Right cardiac atrium (tissue), 5 donors: Measurements from ENCODE around the gene UBE4A. TPM values are rescaled to one million over a fixed set of nuclear protein-coding genes. Genes with fewer than 3 reads are reported as not detected.

Source experiments
- ATAC-seq, 2 donors: fragments of 200-7000 bp; cut with Tn5 transposase; one replicate each; pipeline versions ENCODE4 v1.8.0 to v1.9.1; 2020; ENCODE audit warnings: moderate library complexity in 2 of 2, mild to moderate bottlenecking in 1 of 2
- DNase-seq, 3 donors: peaks; one replicate each; pipeline ENCODE4 v3.0.0-alpha.2; 2020
- H3K27ac ChIP-seq: one replicate; pipeline ENCODE4 v1.5.1; 2013; ENCODE audit warnings: mild to moderate bottlenecking, low read length, control low read depth, moderate library complexity
- H3K27me3 ChIP-seq: one replicate; pipeline ENCODE4 v1.6.1; 2013; ENCODE audit not compliant: control insufficient read depth, insufficient read depth
- H3K4me1 ChIP-seq: one replicate; pipeline ENCODE4 v1.6.1; 2013; ENCODE audit warnings: low read length; ENCODE audit not compliant: control insufficient read depth, insufficient read depth
- H3K4me3 ChIP-seq: one replicate; pipeline ENCODE4 v1.5.1; 2013; ENCODE audit warnings: low read length, control low read depth
- H3K9me3 ChIP-seq: one replicate; pipeline ENCODE4 v1.6.1; 2013; ENCODE audit warnings: low read length; ENCODE audit not compliant: control insufficient read depth
- WGBS: extraction: QIAGEN DNeasy Blood & Tissue Kit; methylation state at CpG from one replicate; pipeline ENCODE4 v1.1.7; 2013; 5-methylcytosine and 5-hydroxymethylcytosine counted together
- intact Hi-C, 4 donors: fragments of 100-400 bp; cut with DNase I; formaldehyde crosslinking; loops; one replicate each; pipeline versions ENCODE4 v1.11.0 to v1.14.0; 2022 to 2023
- polyA plus RNA-seq: library from polyadenylated mRNA; stranded (reverse); fragments of 200-250 nt; gene quantifications from one replicate; pipeline ENCODE4 v1.2.3, GENCODE V29; 2013
- total RNA-seq, 4 donors: library from RNA; stranded (reverse); fragmentation: NEBNext Ultra II Directional; extraction: Animal tissue kit (Norgen Biotek cat#: 25700); gene quantifications; one replicate each; pipeline ENCODE4 v1.2.1, GENCODE V29; 2021
- donor health status: healthy with polysubstance abuse.
- donor health status: DM: no; HTN: yes; CAD: no.
- donor health status: DM: no; HTN: no; CAD: no.
- donor health status: DM: no; HTN: yes; CAD: no; lungs with severe emphysema.
- donor health status: DM: yes; HTN: yes; CAD: no.

The UBE4A gene
- total and polyA plus RNA-seq, 5 donors, result 15.9 to 45.8 (median 42.5) TPM

- Histone ChIP-seq H3K27me3 (no peaks in the 10 kb centered on the region), H3K9me3 (no peaks in the 10 kb centered on the region), H3K4me1 (peaks cover 5% of the 10 kb centered on the region), H3K27ac (no peak overlapping the region), H3K4me3 (no peak overlapping the region)
- DNase-seq (no peak), ATAC-seq (no peak)
- intact Hi-C loops, result loop anchor here in 1 of 4 donors (5.0 kb wide), 1 partner anchor 37 kb away; the partner anchor contains the start of gene ATP5MG
Observed at GRCh38 chr11:118439646-118440045, 80.2 kb downstream of the UBE4A start.

GRCh38 chr11:118441770-118442275, 82.4 kb downstream of the UBE4A start:
- peaks cover 5% of the 10 kb centered on the region for H3K4me1 ChIP-seq
- H3K27me3 ChIP-seq, result no peaks in the 10 kb centered on the region
- H3K4me3 ChIP-seq, result no peak overlapping the region
- H3K27ac ChIP-seq, result no peak overlapping the region
- 38% methylated on average over 3 of the region's 3 CpGs for WGBS
- no peaks in the 10 kb centered on the region for H3K9me3 ChIP-seq
- DNase-seq (no peak), ATAC-seq (no peak)
- intact Hi-C loops, result no loop called here

DNA sequence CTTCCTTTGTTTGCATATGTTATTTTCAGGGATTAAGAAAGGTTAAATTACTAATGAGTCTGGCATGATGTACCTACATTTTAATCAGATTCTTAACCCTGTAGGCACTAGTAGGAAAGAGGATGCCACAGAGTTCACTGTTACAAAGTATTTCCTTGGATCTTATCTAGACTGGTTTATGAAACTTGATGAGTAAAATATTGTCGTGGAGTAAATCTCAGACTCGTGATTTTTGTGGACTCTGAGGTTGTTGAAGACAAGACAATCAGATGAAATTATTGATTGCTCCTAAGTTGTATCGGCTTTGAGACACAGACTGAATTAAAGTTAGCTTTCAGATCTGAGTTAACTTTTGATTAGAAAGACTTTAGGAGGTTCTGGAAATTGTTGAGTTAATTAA, 82.9 kb downstream of the UBE4A start:
- H3K4me1 ChIP-seq, result peaks cover 5% of the 10 kb centered on the region
- no peak for ATAC-seq
- H3K27ac ChIP-seq, result no peak overlapping the region
- H3K9me3 ChIP-seq, result no peaks in the 10 kb centered on the region
- intact Hi-C loops, result no loop called here
- 63% methylated on average over 3 of the region's 3 CpGs for WGBS
- H3K27me3 ChIP-seq, result no peaks in the 10 kb centered on the region
- H3K4me3 ChIP-seq, result no peak overlapping the region
- no peak for DNase-seq

- Histone ChIP-seq H3K4me3 (no peak overlapping the region), H3K4me1 (peaks cover 5% of the 10 kb centered on the region), H3K27ac (no peak overlapping the region), H3K9me3 (no peaks in the 10 kb centered on the region), H3K27me3 (no peaks in the 10 kb centered on the region)
- no peak for DNase-seq
- intact Hi-C loops, result no loop called here
- 91% methylated on average over 4 of the region's 4 CpGs for WGBS
- ATAC-seq, result no peak
Observed at GRCh38 chr11:118442908-118443589, 83.6 kb downstream of the UBE4A start.

DNA sequence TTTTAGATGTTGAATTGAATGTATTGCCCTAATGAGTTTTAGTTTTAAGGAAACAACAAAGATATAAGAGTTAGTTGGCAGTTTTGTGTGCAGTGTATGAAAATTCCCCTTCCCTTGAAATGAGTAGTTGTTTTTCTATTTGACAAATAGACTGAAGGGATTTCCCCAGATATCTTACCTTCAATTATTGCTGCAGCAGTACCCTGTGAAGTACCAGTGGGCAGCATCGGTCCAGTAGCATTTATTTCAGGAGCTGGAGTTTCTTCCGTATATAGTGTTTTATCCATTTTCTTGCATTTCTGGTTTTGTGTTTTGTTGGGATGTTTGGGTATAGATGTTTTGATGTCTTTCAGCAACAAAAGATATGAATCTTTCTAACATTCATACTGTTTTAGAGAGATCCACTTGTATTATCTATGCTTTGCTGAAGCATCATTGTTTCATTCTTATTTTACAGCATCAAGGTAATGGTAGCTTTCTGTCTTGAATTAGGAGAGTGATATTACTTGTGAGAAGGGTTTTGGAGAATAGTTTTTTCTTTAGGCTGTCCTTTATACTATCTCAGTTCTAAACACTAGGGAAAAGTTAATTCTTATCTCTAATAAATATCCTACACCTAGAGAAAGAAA, 84.3 kb downstream of the UBE4A start:
- DNase-seq (no peak), ATAC-seq (no peak)
- Histone ChIP-seq H3K4me1 (peaks cover 5% of the 10 kb centered on the region), H3K9me3 (no peaks in the 10 kb centered on the region), H3K27me3 (no peaks in the 10 kb centered on the region), H3K4me3 (no peak overlapping the region), H3K27ac (no peak overlapping the region)
- WGBS, result 86% methylated on average over 2 of the region's 2 CpGs
- intact Hi-C loops, result no loop called here

DNA sequence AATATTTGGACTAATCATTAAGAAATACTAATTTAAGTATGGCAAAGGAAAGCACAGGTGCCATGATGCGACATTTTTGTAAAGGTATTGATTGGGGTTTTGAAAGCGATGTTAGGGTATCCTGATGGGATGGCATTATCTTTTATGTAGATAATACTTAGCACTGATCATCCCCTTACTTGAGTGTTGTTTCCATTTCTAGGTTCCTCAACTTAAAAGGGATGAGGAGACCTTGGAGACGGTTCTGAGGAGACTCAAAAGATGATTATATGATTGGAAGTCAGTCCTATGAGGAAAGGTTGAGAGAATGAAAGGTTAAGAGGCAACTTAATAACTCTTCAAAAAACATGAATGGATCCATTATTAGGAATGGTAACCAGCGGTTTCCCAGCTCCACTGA, 88.0 kb downstream of the UBE4A start:
- Histone ChIP-seq H3K4me1 (peaks cover 2% of the 10 kb centered on the region), H3K9me3 (no peaks in the 10 kb centered on the region), H3K27ac (no peak overlapping the region), H3K27me3 (no peaks in the 10 kb centered on the region), H3K4me3 (no peak overlapping the region)
- intact Hi-C loops, result no loop called here
- ATAC-seq (no peak), DNase-seq (no peak)
- WGBS, result 93% methylated on average over 4 of the region's 4 CpGs

DNA sequence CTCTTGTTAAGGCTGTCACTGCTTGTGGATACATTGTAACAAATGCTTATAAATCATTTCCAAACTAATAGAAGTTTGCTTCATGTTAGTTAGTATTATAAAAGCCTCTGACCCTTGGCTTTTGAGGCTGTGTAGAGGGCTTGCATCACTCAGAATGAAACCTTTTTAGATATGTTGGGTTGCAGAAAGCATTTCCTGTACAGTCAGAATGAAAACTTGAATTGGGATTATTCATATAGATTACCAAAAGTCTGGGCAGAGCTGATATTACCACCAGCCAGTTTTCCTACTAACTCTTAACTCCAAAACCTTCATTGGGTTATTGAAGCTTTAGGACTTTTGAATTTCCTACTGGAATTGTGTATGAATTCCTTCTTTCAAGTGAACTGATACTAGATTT, 88.9 kb downstream of the UBE4A start:
- Histone ChIP-seq H3K4me1 (peaks cover 2% of the 10 kb centered on the region), H3K4me3 (no peak overlapping the region), H3K27ac (no peak overlapping the region), H3K27me3 (no peaks in the 10 kb centered on the region), H3K9me3 (no peaks in the 10 kb centered on the region)
- DNase-seq (no peak), ATAC-seq (no peak)
- intact Hi-C loops, result no loop called here

Other genes with a start within 250 kb of the UBE4A start
- gene SCN4B, start 206.8 kb upstream of the UBE4A start, total RNA-seq, result 1 to 10 TPM; 2.6 to 7.3 (median 6.0) TPM
- 9.0 TPM for gene SCN4B, start 206.8 kb upstream of the UBE4A start, polyA plus RNA-seq
- gene SCN2B, start 183.0 kb upstream of the UBE4A start, total RNA-seq, result 10 to 100 TPM in 1 of 4 donors, 1 to 10 TPM in 3; 2.1 to 11.7 (median 5.5) TPM
- 4.1 TPM for gene SCN2B, start 183.0 kb upstream of the UBE4A start, polyA plus RNA-seq
- gene JAML, start 134.6 kb upstream of the UBE4A start, total RNA-seq, result 1 to 10 TPM; 2.3 to 8.0 (median 4.0) TPM
- 2.0 TPM for gene JAML, start 134.6 kb upstream of the UBE4A start, polyA plus RNA-seq
- gene MPZL3, start 107.2 kb upstream of the UBE4A start, total RNA-seq, result 1 to 10 TPM; 1.3 to 1.7 (median 1.5) TPM
- 0.77 TPM for gene MPZL3, start 107.2 kb upstream of the UBE4A start, polyA plus RNA-seq
- gene MPZL2, start 95.3 kb upstream of the UBE4A start, total RNA-seq, result 10 to 100 TPM in 1 of 4 donors, 1 to 10 TPM in 3; 8.1 to 18.7 (median 9.0) TPM
- 6.4 TPM for gene MPZL2, start 95.3 kb upstream of the UBE4A start, polyA plus RNA-seq
- gene CD3E, start 54.9 kb upstream of the UBE4A start, total RNA-seq, result 1 to 10 TPM in 2 of 4 donors, under 1 TPM in 2; 0.59 to 2.2 (median 1.0) TPM
- 0.50 TPM for gene CD3E, start 54.9 kb upstream of the UBE4A start, polyA plus RNA-seq
- 1 to 10 TPM in 2 of 4 donors, under 1 TPM in 2; 0.29 to 1.9 (median 0.86) TPM for gene CD3D, start 16.9 kb upstream of the UBE4A start, total RNA-seq
- gene CD3D, start 16.9 kb upstream of the UBE4A start, polyA plus RNA-seq, result 0.27 TPM
- gene CD3G, start 15.3 kb upstream of the UBE4A start, total RNA-seq, result 1 to 10 TPM in 1 of 4 donors, under 1 TPM in 3; 0.17 to 1.2 (median 0.49) TPM
- 0.02 TPM for gene CD3G, start 15.3 kb upstream of the UBE4A start, polyA plus RNA-seq
- gene ATP5MG, start 42.0 kb downstream of the UBE4A start, total RNA-seq, result 100 to 1,000 TPM; 500 to 709 (median 601) TPM
- gene ATP5MG, start 42.0 kb downstream of the UBE4A start, polyA plus RNA-seq, result 666 TPM
- gene KMT2A, start 76.9 kb downstream of the UBE4A start, total RNA-seq, result 10 to 100 TPM; 26.9 to 32.7 (median 27.7) TPM
- gene KMT2A, start 76.9 kb downstream of the UBE4A start, polyA plus RNA-seq, result 9.1 TPM
- under 1 TPM in 3 of 4 donors, not detected in 1; 0.31 to 0.63 (median 0.56) TPM for gene TTC36, start 167.9 kb downstream of the UBE4A start, total RNA-seq
- gene TTC36, start 167.9 kb downstream of the UBE4A start, polyA plus RNA-seq, result 0.61 TPM
- gene TMEM25, start 171.6 kb downstream of the UBE4A start, total RNA-seq, result 10 to 100 TPM; 11.6 to 16.1 (median 14.7) TPM
- gene TMEM25, start 171.6 kb downstream of the UBE4A start, polyA plus RNA-seq, result 8.7 TPM
- gene IFT46, start 206.3 kb downstream of the UBE4A start, total RNA-seq, result 10 to 100 TPM; 15.2 to 27.4 (median 20.1) TPM
- 21.6 TPM for gene IFT46, start 206.3 kb downstream of the UBE4A start, polyA plus RNA-seq
- gene ARCN1, start 212.8 kb downstream of the UBE4A start, total RNA-seq, result 100 to 1,000 TPM in 2 of 4 donors, 10 to 100 TPM in 2; 90.3 to 138 (median 101) TPM
- gene ARCN1, start 212.8 kb downstream of the UBE4A start, polyA plus RNA-seq, result 69.1 TPM
- 100 to 1,000 TPM; 123 to 177 (median 136) TPM for gene PHLDB1, start 248.0 kb downstream of the UBE4A start, total RNA-seq
- 110 TPM for gene PHLDB1, start 248.0 kb downstream of the UBE4A start, polyA plus RNA-seq